IMR-90 (cell line): ENCODE data around the gene MCAM. TPM values are rescaled to one million over a fixed set of nuclear protein-coding genes. Genes with fewer than 3 reads are reported as not detected.

Experiments
- ATAC-seq: fragments of 200-7000 bp; cut with Tn5 transposase; 2 replicates; pipeline ENCODE4 v1.9.1; 2020; ENCODE audit warnings: low read depth, mild to moderate bottlenecking, moderate library complexity
- BruUV-seq: library from RNA; stranded (reverse); fragments of 400-500 nt; replicated peaks from 2 replicates; lab custom pipeline; 2021; lab: Mats Ljungman, UMichigan
- CTCF ChIA-PET: fragments of 300-600 bp; formaldehyde crosslinking; extraction: SDS; loops from one replicate; lab custom pipeline; 2021; ENCODE audit warnings: antibody characterized with exemption; lab: Yijun Ruan, JAX
- POLR2A ChIA-PET: fragments of 300-600 bp; sonication (Branson Sonifier 250); formaldehyde crosslinking; loops from one replicate; lab custom pipeline; 2022; ENCODE audit warnings: antibody characterized with exemption; ENCODE audit not compliant: unreplicated experiment; lab: Charles Lee
- DNase-seq: peaks from one replicate; pipeline ENCODE4 v3.0.0; 2013
- H2AFZ ChIP-seq: replicated peaks from 2 replicates; pipeline ENCODE3; 2013; ENCODE audit warnings: low read length, mild to moderate bottlenecking; ENCODE audit not compliant: poor library complexity
- H2AK5ac ChIP-seq: 2 replicates; pipeline ENCODE4 v1.6.1; 2013; ENCODE audit warnings: low read depth, low read length, inconsistent platforms
- H2AK9ac ChIP-seq: replicated peaks from 2 replicates; pipeline ENCODE3; 2013; ENCODE audit warnings: mild to moderate bottlenecking, low read depth, low read length, moderate library complexity; ENCODE audit not compliant: poor library complexity
- H2BK120ac ChIP-seq: 2 replicates; pipeline ENCODE4 v1.6.1; 2013; ENCODE audit warnings: low read depth, low read length, inconsistent platforms
- H2BK15ac ChIP-seq: 3 replicates; pipeline ENCODE4 v1.6.1; 2013; ENCODE audit warnings: low read depth, low read length, inconsistent platforms
- H2BK20ac ChIP-seq: 2 replicates; pipeline ENCODE4 v1.6.1; 2013; ENCODE audit warnings: low read depth, mild to moderate bottlenecking, inconsistent platforms, low read length, moderate library complexity
- H2BK5ac ChIP-seq: 2 replicates; pipeline ENCODE4 v1.6.1; 2013; ENCODE audit warnings: mild to moderate bottlenecking, low read depth, low read length, inconsistent platforms; ENCODE audit not compliant: poor library complexity, severe bottlenecking
- H3K14ac ChIP-seq: replicated peaks from 2 replicates; pipeline ENCODE4 v1.6.1; 2013; ENCODE audit warnings: low read depth, low read length, inconsistent platforms
- H3K18ac ChIP-seq: 2 replicates; pipeline ENCODE4 v1.6.1; 2013; ENCODE audit warnings: low read depth, low read length, control low read depth
- H3K23ac ChIP-seq: 2 replicates; pipeline ENCODE4 v1.6.1; 2013; ENCODE audit warnings: low read depth, low read length, inconsistent platforms
- H3K27ac ChIP-seq: 2 replicates; pipeline ENCODE4 v1.5.1; 2013; ENCODE audit warnings: mild to moderate bottlenecking, control low read depth, low read length; ENCODE audit not compliant: insufficient read depth
- H3K27me3 ChIP-seq: 2 replicates; pipeline ENCODE4 v1.6.1; 2013; ENCODE audit warnings: low read length; ENCODE audit not compliant: control insufficient read depth, insufficient read depth
- H3K36me3 ChIP-seq: 2 replicates; pipeline ENCODE4 v1.6.1; 2013; ENCODE audit warnings: low read length, mixed read lengths; ENCODE audit not compliant: control insufficient read depth, insufficient read depth
- H3K4ac ChIP-seq: 2 replicates; pipeline ENCODE4 v1.6.1; 2013; ENCODE audit warnings: low read depth, low read length, inconsistent platforms
- H3K4me1 ChIP-seq: 2 replicates; pipeline ENCODE4 v1.6.1; 2013; ENCODE audit warnings: low read length, mixed read lengths; ENCODE audit not compliant: control insufficient read depth, insufficient read depth
- H3K4me2 ChIP-seq: 2 replicates; pipeline ENCODE4 v1.6.1; 2013; ENCODE audit warnings: low read depth, mild to moderate bottlenecking, control low read depth, low read length, moderate library complexity
- H3K4me3 ChIP-seq: 2 replicates; pipeline ENCODE4 v1.5.1; 2013; ENCODE audit warnings: low read depth, mild to moderate bottlenecking, control low read depth, low read length, moderate library complexity; ENCODE audit not compliant: insufficient read depth
- H3K56ac ChIP-seq: 2 replicates; pipeline ENCODE4 v1.6.1; 2013; ENCODE audit warnings: low read length, inconsistent platforms; ENCODE audit not compliant: insufficient read depth; ENCODE audit errors: extremely low read depth
- H3K79me1 ChIP-seq, 2 experiments: 2 replicates each; pipeline ENCODE4 v1.6.1; 2013; ENCODE audit warnings: low read length in 2 of 2, inconsistent platforms in 1 of 2, low read depth in 1 of 2
- H3K9ac ChIP-seq: 2 replicates; pipeline ENCODE4 v1.6.1; 2013; ENCODE audit warnings: low read depth, low read length, control low read depth
- H3K9me1 ChIP-seq: 2 replicates; pipeline ENCODE4 v1.6.1; 2013; ENCODE audit warnings: low read length, inconsistent platforms; ENCODE audit not compliant: insufficient read depth
- H3K9me3 ChIP-seq: 2 replicates; pipeline ENCODE4 v1.6.1; 2013; ENCODE audit warnings: low read length; ENCODE audit not compliant: control insufficient read depth, insufficient read depth
- H4K20me1 ChIP-seq: 2 replicates; pipeline ENCODE4 v1.6.1; 2013; ENCODE audit warnings: low read length, inconsistent platforms; ENCODE audit not compliant: insufficient read depth
- H4K5ac ChIP-seq: 2 replicates; pipeline ENCODE4 v1.6.1; 2013; ENCODE audit warnings: mild to moderate bottlenecking, low read depth, low read length, control low read depth
- H4K8ac ChIP-seq, 2 experiments: 2 replicates each; pipeline ENCODE4 v1.6.1; 2013; ENCODE audit warnings: low read depth in 2 of 2, low read length in 2 of 2, control low read depth in 1 of 2, inconsistent platforms in 1 of 2
- H4K91ac ChIP-seq: 2 replicates; pipeline ENCODE4 v1.6.1; 2013; ENCODE audit warnings: low read depth, low read length, inconsistent platforms; ENCODE audit not compliant: insufficient read depth
- BHLHE40 ChIP-seq: fragments of 150-350 bp; IDR thresholded peaks from 2 replicates; pipeline ENCODE4 v1.6.1; 2016; ENCODE audit warnings: mild to moderate bottlenecking, low read depth, low read length
- CEBPB ChIP-seq: IDR thresholded peaks from 2 replicates; pipeline ENCODE4 v1.6.1; 2012; ENCODE audit warnings: low read depth, low read length, improper control_type of control experiment
- FOS ChIP-seq: fragments of 150-350 bp; IDR thresholded peaks from 2 replicates; pipeline ENCODE4 v1.6.1; 2016; ENCODE audit warnings: low read depth, low read length
- MXI1 ChIP-seq: IDR thresholded peaks from 2 replicates; pipeline ENCODE4 v1.6.1; 2012; ENCODE audit warnings: low read depth, mild to moderate bottlenecking, low read length, moderate library complexity, borderline replicate concordance
- POLR2A ChIP-seq: IDR thresholded peaks from 2 replicates; pipeline ENCODE4 v1.6.1; 2012; ENCODE audit warnings: mild to moderate bottlenecking, low read depth, low read length
- RAD21 ChIP-seq: IDR thresholded peaks from 2 replicates; pipeline ENCODE4 v1.6.1; 2012; ENCODE audit warnings: low read length, improper control_type of control experiment
- RCOR1 ChIP-seq: IDR thresholded peaks from 2 replicates; pipeline ENCODE4 v1.6.1; 2012; ENCODE audit warnings: mild to moderate bottlenecking, low read length, improper control_type of control experiment; ENCODE audit not compliant: insufficient replicate concordance
- RFX5 ChIP-seq: IDR thresholded peaks from 2 replicates; pipeline ENCODE4 v1.8.0; 2012; ENCODE audit warnings: low read depth, mild to moderate bottlenecking, low read length, moderate library complexity
- WGBS, 2 experiments: methylation state at CpG; one replicate each; pipeline versions ENCODE4 v1.1.5 to v1.1.7; 2013; ENCODE audit warnings: missing lambda C conversion rate in 2 of 2; ENCODE audit not compliant: insufficient read length in 1 of 2; ENCODE audit errors: extremely low coverage in 2 of 2; 5-methylcytosine and 5-hydroxymethylcytosine counted together
- dilution Hi-C: fragments of 300-500 bp; cut with HindIII; formaldehyde crosslinking; loops from one replicate; pipeline ENCODE4 v1.14.3; 2018; ENCODE audit warnings: low sequenced_read_pairs; ENCODE audit not compliant: unreplicated experiment
- in situ Hi-C: fragments of 300-500 bp; cut with MboI; formaldehyde crosslinking; loops from 3 replicates; pipeline ENCODE4 v1.14.3; 2019; ENCODE audit warnings: low sequenced_read_pairs, inconsistent platforms, mixed read lengths
- intact Hi-C: fragments of 100-400 bp; cut with micrococcal nuclease; formaldehyde crosslinking; loops from 2 replicates; pipeline ENCODE4 v1.10.0; 2022
- polyA plus RNA-seq, 3 experiments: library from polyadenylated mRNA; depleted of rRNA; stranded (reverse); fragments of >200 nt; gene quantifications; 2 replicates each; pipeline ENCODE4 v1.2.3, GENCODE V29; 2012; ENCODE audit warnings: low replicate concordance in 1 of 3
- total RNA-seq: library from RNA; depleted of rRNA; stranded (reverse); fragments of >200 nt; gene quantifications from 2 replicates; pipeline ENCODE4 v1.2.3, GENCODE V29; 2012
- TF ChIP-seq, protein P1 (sequence below): conservative IDR thresholded peaks from 2 replicates; pipeline ENCODE4 v1.5.1; 2012; ENCODE audit warnings: mild to moderate bottlenecking, low read depth, low read length, improper control_type of control experiment
- TF ChIP-seq, protein P2 (sequence below): fragments of 150-350 bp; IDR thresholded peaks from 2 replicates; pipeline ENCODE4 v1.6.1; 2017; ENCODE audit warnings: mild to moderate bottlenecking, antibody characterized with exemption, low read length, low read depth

MCAM gene
- total and polyA plus RNA-seq, 2 of the 4 experiments (the other 2 are of a cell fraction) = 95.1 to 131 TPM

DNA sequence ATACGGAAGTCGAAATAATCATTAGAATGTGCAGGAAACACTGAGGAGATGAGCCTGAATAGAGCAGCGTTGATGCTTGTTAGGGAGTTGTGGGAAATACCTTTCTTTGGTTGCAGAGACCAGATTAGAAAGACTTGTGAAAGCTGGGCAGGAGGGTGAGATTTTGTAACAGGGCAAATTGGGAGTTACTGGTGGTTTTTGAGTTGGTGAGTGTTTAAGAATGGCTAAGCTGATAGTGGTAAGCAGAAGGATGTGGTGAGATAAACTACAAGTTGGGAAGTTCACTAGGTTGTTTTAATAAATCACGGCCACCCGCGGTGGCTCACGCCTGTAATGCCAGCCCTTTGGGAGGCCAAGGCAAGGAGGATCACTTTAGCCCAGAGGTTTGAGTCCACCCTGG, 34.4 kb downstream of the MCAM start (continued):
- no peak for TF ChIP-seq MXI1
- no peak for TF ChIP-seq RAD21
- TF ChIP-seq FOS = no peak
- no peak for TF ChIP-seq POLR2A
- TF ChIP-seq RFX5 = no peak

DNA sequence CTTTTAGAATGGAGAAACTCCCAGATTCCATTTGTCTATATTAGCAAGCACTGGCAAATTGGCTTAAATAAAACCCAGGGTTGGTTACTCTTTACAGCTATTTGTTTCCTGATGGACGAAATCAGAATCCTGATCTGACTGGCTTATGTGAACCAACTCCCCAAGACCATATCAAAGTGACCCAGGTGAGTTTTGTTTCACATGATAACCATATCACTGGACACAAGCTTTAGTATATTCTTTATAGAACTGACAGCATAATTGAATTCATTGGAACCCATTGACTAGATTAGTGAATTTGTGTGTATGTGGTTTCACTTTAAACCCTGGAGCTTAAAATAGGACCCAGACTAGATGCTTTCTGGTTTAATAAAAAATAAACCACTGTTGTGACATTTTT, 39.3 kb downstream of the MCAM start:
- dilution Hi-C loops (no loop called here), in situ Hi-C loops (no loop called here), intact Hi-C loops (no loop called here)
- Histone ChIP-seq H3K4me1 (no peaks in the 10 kb centered on the region), H3K27ac (no peak overlapping the region), H3K36me3 (peaks cover 30% of the 10 kb centered on the region), H3K9me1 (no peaks in the 10 kb centered on the region), H3K23ac (no peak overlapping the region), H3K9me3 (no peaks in the 10 kb centered on the region), H3K56ac (no peak overlapping the region), H4K8ac (no peak overlapping the region), H3K27me3 (no peaks in the 10 kb centered on the region), H3K14ac (no peak overlapping the region), H3K4me3 (no peak overlapping the region), H4K5ac (no peak overlapping the region), H2BK20ac (no peak overlapping the region), H3K9ac (no peak overlapping the region), H4K20me1 (no peaks in the 10 kb centered on the region), H4K91ac (no peak overlapping the region), H3K4me2 (no peak overlapping the region), H3K79me1 (peaks cover 10 to 28% of the 10 kb centered on the region in 2 experiments; a peak in 3 of 4 replicates), H2AFZ (no peak overlapping the region), H2BK120ac (no peak overlapping the region), H2AK9ac (no peak overlapping the region), H2BK5ac (no peak overlapping the region), H2AK5ac (no peak overlapping the region), H3K4ac (no peak overlapping the region), H2BK15ac (no peak overlapping the region), H3K18ac (no peak overlapping the region)
- no peak for ATAC-seq
- WGBS, 2 experiments = no CpG with 5 or more reads among the region's 1 CpG
- DNase-seq = no peak
- no TSS peak for BruUV-seq
- TF ChIP-seq RAD21 (no peak), RCOR1 (no peak), RFX5 (no peak), BHLHE40 (no peak), POLR2A (no peak), FOS (no peak), CEBPB (no peak), MXI1 (no peak)
- TF ChIP-seq, protein P1, sequence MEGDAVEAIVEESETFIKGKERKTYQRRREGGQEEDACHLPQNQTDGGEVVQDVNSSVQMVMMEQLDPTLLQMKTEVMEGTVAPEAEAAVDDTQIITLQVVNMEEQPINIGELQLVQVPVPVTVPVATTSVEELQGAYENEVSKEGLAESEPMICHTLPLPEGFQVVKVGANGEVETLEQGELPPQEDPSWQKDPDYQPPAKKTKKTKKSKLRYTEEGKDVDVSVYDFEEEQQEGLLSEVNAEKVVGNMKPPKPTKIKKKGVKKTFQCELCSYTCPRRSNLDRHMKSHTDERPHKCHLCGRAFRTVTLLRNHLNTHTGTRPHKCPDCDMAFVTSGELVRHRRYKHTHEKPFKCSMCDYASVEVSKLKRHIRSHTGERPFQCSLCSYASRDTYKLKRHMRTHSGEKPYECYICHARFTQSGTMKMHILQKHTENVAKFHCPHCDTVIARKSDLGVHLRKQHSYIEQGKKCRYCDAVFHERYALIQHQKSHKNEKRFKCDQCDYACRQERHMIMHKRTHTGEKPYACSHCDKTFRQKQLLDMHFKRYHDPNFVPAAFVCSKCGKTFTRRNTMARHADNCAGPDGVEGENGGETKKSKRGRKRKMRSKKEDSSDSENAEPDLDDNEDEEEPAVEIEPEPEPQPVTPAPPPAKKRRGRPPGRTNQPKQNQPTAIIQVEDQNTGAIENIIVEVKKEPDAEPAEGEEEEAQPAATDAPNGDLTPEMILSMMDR = no peak
- TF ChIP-seq, protein P2, sequence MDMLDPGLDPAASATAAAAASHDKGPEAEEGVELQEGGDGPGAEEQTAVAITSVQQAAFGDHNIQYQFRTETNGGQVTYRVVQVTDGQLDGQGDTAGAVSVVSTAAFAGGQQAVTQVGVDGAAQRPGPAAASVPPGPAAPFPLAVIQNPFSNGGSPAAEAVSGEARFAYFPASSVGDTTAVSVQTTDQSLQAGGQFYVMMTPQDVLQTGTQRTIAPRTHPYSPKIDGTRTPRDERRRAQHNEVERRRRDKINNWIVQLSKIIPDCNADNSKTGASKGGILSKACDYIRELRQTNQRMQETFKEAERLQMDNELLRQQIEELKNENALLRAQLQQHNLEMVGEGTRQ = no peak
- CTCF ChIA-PET = interaction anchor here (1.1 kb wide), 1 partner anchor 72 kb away, joined by 3 read pairs; no protein-coding TSS in a partner anchor
- POLR2A ChIA-PET = interaction anchor here (0.6 kb wide), 1 partner anchor 52 kb away, joined by 3 read pairs; no protein-coding TSS in a partner anchor
